CD4-positive, CD25-positive, alpha-beta regulatory T cell (primary cell): ENCODE measurements around the gene IMPG2. TPM values are rescaled to one million over a fixed set of nuclear protein-coding genes. Genes with fewer than 3 reads are reported as not detected.

Source experiments
- ATAC-seq, 2 donors: fragments of 150-1000 bp; cut with Tn5 transposase; one replicate each; pipeline ENCODE4 v1.10.0; 2021; ENCODE audit warnings: low read depth in 2 of 2, moderate number of reproducible peaks in 2 of 2, moderate library complexity in 1 of 2
- DNase-seq, 3 donors: peaks; one replicate each; pipeline versions ENCODE4 v3.0.0 to v3.0.0-alpha.2; 2012 to 2022; ENCODE audit warnings: mixed read lengths in 1 of 3
- H3K27ac ChIP-seq: one replicate; pipeline ENCODE4 v1.7.0; 2013; ENCODE audit warnings: mild to moderate bottlenecking, low read length; ENCODE audit not compliant: insufficient read depth, poor library complexity, severe bottlenecking
- H3K27me3 ChIP-seq: one replicate; pipeline ENCODE4 v1.7.0; 2013; ENCODE audit warnings: low read length; ENCODE audit not compliant: control insufficient read depth, insufficient read depth
- H3K36me3 ChIP-seq: one replicate; pipeline ENCODE4 v1.7.0; 2013; ENCODE audit warnings: mild to moderate bottlenecking, low read length, moderate library complexity; ENCODE audit not compliant: control insufficient read depth, insufficient read depth
- H3K4me1 ChIP-seq: 2 replicates; pipeline ENCODE4 v1.7.0; 2013; ENCODE audit warnings: mild to moderate bottlenecking, low read length; ENCODE audit not compliant: insufficient read depth, control insufficient read depth, poor library complexity, severe bottlenecking
- H3K4me3 ChIP-seq: one replicate; pipeline ENCODE4 v1.7.0; 2013; ENCODE audit warnings: low read depth, mild to moderate bottlenecking, low read length, moderate library complexity
- H3K9me3 ChIP-seq, 2 experiments: 1 replicate in 1 of 2; 2 replicates in 1 of 2; pipeline ENCODE4 v1.7.0; 2013; ENCODE audit warnings: low read length in 2 of 2, mild to moderate bottlenecking in 1 of 2, moderate library complexity in 1 of 2; ENCODE audit not compliant: control insufficient read depth in 2 of 2
- H3K27ac Mint-ChIP-seq, 3 donors: one replicate each; pipeline ENCODE4 v1.8.0; 2020 to 2022; ENCODE audit warnings: mild to moderate bottlenecking in 3 of 3, mixed read lengths in 3 of 3, moderate library complexity in 2 of 3
- H3K27me3 Mint-ChIP-seq: one replicate; pipeline ENCODE4 v1.8.0; 2022; ENCODE audit warnings: mild to moderate bottlenecking, mixed read lengths
- H3K36me3 Mint-ChIP-seq: one replicate; pipeline ENCODE4 v1.8.0; 2020; ENCODE audit warnings: mixed read lengths
- H3K4me1 Mint-ChIP-seq, 4 donors: one replicate each; pipeline ENCODE4 v1.8.0; 2020 to 2022; ENCODE audit warnings: mixed read lengths in 4 of 4, mild to moderate bottlenecking in 1 of 4
- H3K4me3 Mint-ChIP-seq, 4 donors: one replicate each; pipeline ENCODE4 v1.8.0; 2020 to 2022; ENCODE audit warnings: mild to moderate bottlenecking in 4 of 4, mixed read lengths in 4 of 4, moderate library complexity in 3 of 4
- H3K9me3 Mint-ChIP-seq, 7 donors: one replicate each; pipeline ENCODE4 v1.8.0; 2020 to 2022; ENCODE audit warnings: mixed read lengths in 7 of 7, mild to moderate bottlenecking in 3 of 7, moderate library complexity in 2 of 7
- polyA plus RNA-seq, 4 donors: library from polyadenylated mRNA; unstranded; fragments of 300-500 nt; fragmentation: Illumina TruSeq; gene quantifications; one replicate each; pipeline ENCODE4 v1.2.3, GENCODE V29; 2021
- total RNA-seq: library from RNA; stranded (reverse); gene quantifications from one replicate; pipeline ENCODE4 v1.2.3, GENCODE V29; 2022

The IMPG2 gene
- total and polyA plus RNA-seq, 5 donors from 2014 or later: 0.02 to 0.35 TPM; not detected in 3

DNA sequence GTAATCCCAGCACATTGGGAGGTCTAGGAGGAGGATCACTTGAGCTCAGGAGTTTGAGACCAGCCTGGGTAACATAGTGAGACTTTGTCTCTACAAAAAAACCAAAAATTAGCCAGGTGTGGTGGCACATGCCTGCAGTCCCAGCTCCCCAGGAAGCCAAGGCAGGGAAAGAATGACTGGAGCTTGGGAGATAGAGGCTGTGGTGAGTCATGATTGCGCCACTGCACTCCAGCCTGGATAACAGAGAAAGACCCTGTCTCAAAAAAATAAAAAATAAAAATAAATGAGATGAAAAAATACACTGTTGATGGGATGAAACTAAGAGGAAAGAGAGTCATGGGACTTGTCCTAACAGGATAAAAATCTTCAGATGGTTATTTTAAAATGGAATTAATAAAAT lies 137.6 kb downstream of the IMPG2 start:
- Mint-ChIP-seq H3K36me3 (no peaks in the 10 kb centered on the region), H3K4me3 (no peak overlapping the region), H3K27ac (no peak overlapping the region), H3K27me3 (peaks cover 8% of the 10 kb centered on the region), H3K4me1 (no peaks in the 10 kb centered on the region), H3K9me3 (peaks cover 0 to 1% (median 0%) of the 10 kb centered on the region in 7 donors)
- no peak overlapping the region for H3K4me3 ChIP-seq
- no peaks in the 10 kb centered on the region for H3K36me3 ChIP-seq
- H3K9me3 ChIP-seq: no peaks in the 10 kb centered on the region
- DNase-seq (no peak), ATAC-seq (no peak)
- H3K27ac ChIP-seq: no peak overlapping the region
- H3K27me3 ChIP-seq: no peaks in the 10 kb centered on the region
- no peaks in the 10 kb centered on the region for H3K4me1 ChIP-seq

DNA sequence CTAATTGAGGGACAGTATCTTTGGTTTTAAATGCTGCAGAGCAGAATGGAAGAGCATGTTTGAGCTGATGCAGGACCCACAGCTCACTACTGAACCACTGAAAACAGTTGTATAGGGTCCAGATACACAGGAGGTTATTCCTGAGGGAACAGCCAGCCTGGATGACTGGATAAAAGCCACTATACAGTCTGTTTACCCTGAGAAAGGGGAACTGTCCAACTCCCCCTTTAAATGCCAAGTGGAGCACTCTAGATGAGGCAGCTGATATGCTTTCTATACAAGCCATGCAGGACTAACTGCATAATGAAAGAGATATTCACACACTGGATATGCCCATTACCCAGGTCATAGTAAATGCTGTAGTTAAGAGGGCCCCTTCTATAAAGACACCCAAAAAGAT lies 138.6 kb downstream of the IMPG2 start:
- no peaks in the 10 kb centered on the region for H3K4me1 Mint-ChIP-seq
- ATAC-seq: no peak
- Histone ChIP-seq H3K4me3 (no peak overlapping the region), H3K27ac (no peak overlapping the region), H3K36me3 (no peaks in the 10 kb centered on the region), H3K9me3 (no peaks in the 10 kb centered on the region), H3K27me3 (no peaks in the 10 kb centered on the region), H3K4me1 (no peaks in the 10 kb centered on the region)
- H3K27ac Mint-ChIP-seq: no peak overlapping the region
- H3K36me3 Mint-ChIP-seq: no peaks in the 10 kb centered on the region
- H3K4me3 Mint-ChIP-seq: no peak overlapping the region
- peaks cover 0 to 1% (median 0%) of the 10 kb centered on the region in 7 donors for H3K9me3 Mint-ChIP-seq
- peaks cover 5% of the 10 kb centered on the region for H3K27me3 Mint-ChIP-seq
- no peak for DNase-seq

DNA sequence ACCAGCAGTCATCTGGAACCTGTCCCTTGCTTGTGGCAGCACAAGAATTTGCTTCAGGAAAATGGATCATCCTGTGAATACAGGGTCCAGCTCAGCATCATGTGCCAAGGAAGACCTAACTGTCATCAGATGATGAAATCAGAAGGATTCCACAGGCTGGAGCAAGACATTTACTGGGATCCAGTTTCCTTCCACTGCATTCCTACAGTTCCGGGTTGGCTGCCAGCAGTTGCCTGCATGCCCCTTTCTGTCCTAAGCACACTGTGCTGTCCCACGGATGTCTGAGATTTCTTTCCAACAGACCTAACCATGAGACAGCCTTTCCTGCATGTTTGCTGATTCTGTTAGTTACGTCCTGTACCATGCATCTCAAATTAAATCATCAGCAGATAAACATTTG lies 140.7 kb downstream of the IMPG2 start:
- Histone ChIP-seq H3K4me1 (no peaks in the 10 kb centered on the region), H3K4me3 (no peak overlapping the region), H3K9me3 (no peaks in the 10 kb centered on the region), H3K27ac (no peak overlapping the region), H3K27me3 (no peaks in the 10 kb centered on the region), H3K36me3 (no peaks in the 10 kb centered on the region)
- Mint-ChIP-seq H3K36me3 (no peaks in the 10 kb centered on the region), H3K4me3 (no peak overlapping the region), H3K27ac (no peak overlapping the region), H3K9me3 (peaks cover 0 to 1% (median 0%) of the 10 kb centered on the region in 7 donors), H3K4me1 (no peaks in the 10 kb centered on the region), H3K27me3 (peaks cover 4% of the 10 kb centered on the region)
- DNase-seq: no peak
- no peak for ATAC-seq

DNA sequence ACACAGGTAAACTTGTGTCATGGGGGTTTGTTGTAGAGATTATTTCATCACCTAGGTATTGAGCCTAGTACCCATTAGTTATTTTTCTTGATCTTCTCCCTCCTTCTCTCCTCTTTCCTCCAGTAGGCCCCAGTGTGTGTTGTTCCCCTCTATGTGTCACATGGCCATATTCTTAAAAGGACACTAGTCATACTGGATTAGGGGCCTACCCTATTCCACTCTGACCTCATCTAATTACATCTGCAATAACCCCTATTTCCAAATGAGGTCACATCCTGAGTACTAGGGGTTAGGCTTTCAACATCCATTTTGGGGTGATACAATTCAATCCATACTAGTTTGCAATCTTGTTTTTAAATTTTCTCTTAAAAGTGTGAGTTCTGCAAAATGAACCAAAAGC lies 142.8 kb downstream of the IMPG2 start:
- H3K9me3 Mint-ChIP-seq: peaks cover 0 to 1% (median 0%) of the 10 kb centered on the region in 7 donors

More for the DNA sequence above, 142.8 kb downstream of the IMPG2 start:
- no peak overlapping the region for H3K27ac Mint-ChIP-seq
- no peaks in the 10 kb centered on the region for H3K4me1 ChIP-seq
- no peaks in the 10 kb centered on the region for H3K36me3 ChIP-seq
- no peak overlapping the region for H3K27ac ChIP-seq
- ATAC-seq (no peak), DNase-seq (no peak)
- H3K4me1 Mint-ChIP-seq: no peaks in the 10 kb centered on the region
- H3K36me3 Mint-ChIP-seq: no peaks in the 10 kb centered on the region
- peaks cover 4% of the 10 kb centered on the region for H3K27me3 Mint-ChIP-seq
- H3K27me3 ChIP-seq: no peaks in the 10 kb centered on the region
- no peak overlapping the region for H3K4me3 Mint-ChIP-seq
- no peak overlapping the region for H3K4me3 ChIP-seq
- H3K9me3 ChIP-seq: no peaks in the 10 kb centered on the region

Other genes starting within 250 kb of the IMPG2 start
- 49.9 TPM for gene SENP7, start 192.6 kb upstream of the IMPG2 start, total RNA-seq
- 10 to 100 TPM in 1 of 4 donors, 1 to 10 TPM in 3; 7.8 to 12.5 (median 9.6) TPM for gene SENP7, start 192.6 kb upstream of the IMPG2 start, polyA plus RNA-seq
- 29.4 TPM for gene TRMT10C, start 241.3 kb upstream of the IMPG2 start, total RNA-seq
- gene TRMT10C, start 241.3 kb upstream of the IMPG2 start, polyA plus RNA-seq: 10 to 100 TPM; 41.3 to 47.0 (median 43.4) TPM